ENCODE measurements around the gene CCT8. TPM values are rescaled to one million over a fixed set of nuclear protein-coding genes. Genes with fewer than 3 reads are reported as not detected.
A peak's percentile ranks its signal among the peaks of the same experiment; 100 is the strongest.

CCT8 gene
- total RNA-seq, 1 experiment from 2014 or later: 128 TPM

DNA sequence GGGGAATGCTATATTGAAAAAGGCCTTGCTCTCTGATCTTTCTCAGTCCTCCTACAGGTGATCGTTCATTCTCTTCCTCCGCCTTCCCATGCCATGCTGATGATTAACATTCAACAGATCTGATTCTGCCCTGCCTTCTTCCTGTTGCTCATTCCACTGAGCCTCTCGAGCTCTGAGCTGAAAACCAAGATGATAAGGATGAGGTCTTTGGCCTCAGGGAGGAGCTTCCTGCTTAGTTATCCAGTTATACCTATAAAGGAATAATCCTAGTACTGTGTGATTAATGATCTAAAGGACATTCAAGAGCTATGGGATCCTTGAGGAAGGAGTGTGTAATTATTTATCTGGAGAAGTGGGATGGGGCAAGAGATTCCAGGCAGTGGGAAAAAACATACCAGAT lies 31.8 kb upstream of the CCT8 start:
- Histone ChIP-seq H3K36me3 (ENCODE audit: low read depth) (no peaks in the 10 kb centered on the region), H3F3A (ENCODE audit: insufficient read depth, low read depth) (no peaks in the 10 kb centered on the region), H4K20me1 (ENCODE audit: insufficient read depth) (no peaks in the 10 kb centered on the region), H3K9me2 (ENCODE audit: insufficient read depth) (no peaks in the 10 kb centered on the region), H3K4me3 (no peak overlapping the region), H3K27me3 (ENCODE audit: insufficient read depth, low read depth) (no peaks in the 10 kb centered on the region), H3K4me2 (no peak overlapping the region), H3K27ac (no peak overlapping the region), H3K9me3 (ENCODE audit: insufficient read depth, low read depth) (no peaks in the 10 kb centered on the region), H3K4me1 (replicated peaks; ENCODE audit: insufficient read depth) (no peaks in the 10 kb centered on the region; the same call in none of the 2 replicates), H3K79me2 (ENCODE audit: low read depth) (no peaks in the 10 kb centered on the region), H2AFZ (no peak overlapping the region)
- BruUV-seq (replicated peaks): no TSS peak
- TF ChIP-seq, protein P1, sequence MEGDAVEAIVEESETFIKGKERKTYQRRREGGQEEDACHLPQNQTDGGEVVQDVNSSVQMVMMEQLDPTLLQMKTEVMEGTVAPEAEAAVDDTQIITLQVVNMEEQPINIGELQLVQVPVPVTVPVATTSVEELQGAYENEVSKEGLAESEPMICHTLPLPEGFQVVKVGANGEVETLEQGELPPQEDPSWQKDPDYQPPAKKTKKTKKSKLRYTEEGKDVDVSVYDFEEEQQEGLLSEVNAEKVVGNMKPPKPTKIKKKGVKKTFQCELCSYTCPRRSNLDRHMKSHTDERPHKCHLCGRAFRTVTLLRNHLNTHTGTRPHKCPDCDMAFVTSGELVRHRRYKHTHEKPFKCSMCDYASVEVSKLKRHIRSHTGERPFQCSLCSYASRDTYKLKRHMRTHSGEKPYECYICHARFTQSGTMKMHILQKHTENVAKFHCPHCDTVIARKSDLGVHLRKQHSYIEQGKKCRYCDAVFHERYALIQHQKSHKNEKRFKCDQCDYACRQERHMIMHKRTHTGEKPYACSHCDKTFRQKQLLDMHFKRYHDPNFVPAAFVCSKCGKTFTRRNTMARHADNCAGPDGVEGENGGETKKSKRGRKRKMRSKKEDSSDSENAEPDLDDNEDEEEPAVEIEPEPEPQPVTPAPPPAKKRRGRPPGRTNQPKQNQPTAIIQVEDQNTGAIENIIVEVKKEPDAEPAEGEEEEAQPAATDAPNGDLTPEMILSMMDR (conservative IDR thresholded peaks at IDR 0.05): no peak
- no peak for TF ChIP-seq EZH2 (IDR thresholded peaks at IDR 0.05; ENCODE audit: low read depth)
- intact Hi-C loops (cut with micrococcal nuclease; ENCODE audit: unreplicated experiment): no loop called here
- DNase-seq: peak in 1 of 2 experiments; percentile 54
- CTCF ChIA-PET: no interaction called here
- POLR2A ChIA-PET (ENCODE audit: unreplicated experiment): interaction anchor here (0.6 kb wide), 1 partner anchor 34 kb away, joined by 29 read pairs; no protein-coding TSS in a partner anchor

DNA sequence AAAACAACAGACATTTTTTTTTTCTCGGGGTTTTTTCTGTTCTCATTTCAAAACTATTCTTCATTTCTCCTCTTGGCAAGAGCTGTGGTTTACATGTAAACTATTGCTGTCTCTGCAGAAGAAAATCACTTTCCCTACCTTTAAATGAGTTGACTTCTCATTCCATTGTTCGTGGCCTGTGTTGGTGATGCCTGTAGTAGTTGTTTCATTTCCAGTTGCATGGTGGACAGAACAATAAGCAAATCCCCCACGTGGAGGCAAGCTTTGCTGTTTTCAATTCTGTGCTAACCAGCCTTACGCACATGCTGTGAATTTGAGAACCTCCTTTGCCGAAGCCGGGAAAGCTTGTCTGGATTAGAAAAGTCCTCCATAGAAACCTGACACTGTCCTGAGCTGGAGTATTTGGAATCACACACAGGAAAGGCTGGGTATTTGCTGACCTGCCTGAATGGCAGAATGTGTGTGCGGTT lies 30.8 kb upstream of the CCT8 start:
- Histone ChIP-seq H3K9me2 (ENCODE audit: insufficient read depth) (no peaks in the 10 kb centered on the region), H3K4me2 (no peak overlapping the region), H3F3A (ENCODE audit: insufficient read depth, low read depth) (no peaks in the 10 kb centered on the region), H4K20me1 (ENCODE audit: insufficient read depth) (no peaks in the 10 kb centered on the region), H2AFZ (no peak overlapping the region), H3K9me3 (ENCODE audit: insufficient read depth, low read depth) (no peaks in the 10 kb centered on the region), H3K36me3 (ENCODE audit: low read depth) (no peaks in the 10 kb centered on the region), H3K4me1 (replicated peaks; ENCODE audit: insufficient read depth) (no peaks in the 10 kb centered on the region; the same call in none of the 2 replicates), H3K79me2 (ENCODE audit: low read depth) (no peaks in the 10 kb centered on the region), H3K27ac (no peak overlapping the region), H3K27me3 (ENCODE audit: insufficient read depth, low read depth) (no peaks in the 10 kb centered on the region), H3K4me3 (no peak overlapping the region)
- ChIA-PET POLR2A (ENCODE audit: unreplicated experiment) (interaction anchor here (0.6 kb wide), 1 partner anchor 321 kb away, joined by 30 read pairs; no protein-coding TSS in a partner anchor), CTCF (no interaction called here)
- no TSS peak for BruUV-seq (replicated peaks)
- intact Hi-C loops (cut with micrococcal nuclease; ENCODE audit: unreplicated experiment): no loop called here
- TF ChIP-seq EZH2 (IDR thresholded peaks at IDR 0.05; ENCODE audit: low read depth): no peak
- TF ChIP-seq, protein P1 (conservative IDR thresholded peaks at IDR 0.05): no peak
- no peak for DNase-seq

DNA sequence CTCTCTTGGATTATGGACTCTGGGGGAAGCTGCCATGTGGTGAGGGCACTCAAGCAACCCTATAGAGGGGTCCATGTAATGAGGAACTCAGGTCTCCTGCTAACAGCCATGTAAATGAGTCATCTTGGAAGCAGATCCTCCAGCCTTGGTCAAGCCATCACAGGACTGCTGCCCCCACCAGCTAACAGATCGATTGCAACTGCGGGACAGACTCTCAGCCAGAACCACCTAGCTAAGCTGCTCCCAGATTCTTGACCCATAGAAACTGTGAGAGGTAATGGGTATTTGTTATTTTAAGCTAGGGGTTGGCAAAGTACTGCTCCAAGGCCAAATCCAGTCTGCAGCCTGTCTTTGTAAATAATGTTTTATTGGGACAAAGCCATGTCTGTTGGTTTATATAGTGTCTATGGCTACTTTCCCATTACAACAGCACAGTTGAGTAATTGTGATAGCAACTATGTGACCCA lies 29.4 kb upstream of the CCT8 start:
- Histone ChIP-seq H2AFZ (no peak overlapping the region), H3K9me3 (ENCODE audit: insufficient read depth, low read depth) (no peaks in the 10 kb centered on the region), H3K4me1 (replicated peaks; ENCODE audit: insufficient read depth) (no peaks in the 10 kb centered on the region; the same call in none of the 2 replicates), H3K4me3 (no peak overlapping the region), H3K4me2 (no peak overlapping the region), H4K20me1 (ENCODE audit: insufficient read depth) (no peaks in the 10 kb centered on the region), H3F3A (ENCODE audit: insufficient read depth, low read depth) (no peaks in the 10 kb centered on the region), H3K79me2 (ENCODE audit: low read depth) (no peaks in the 10 kb centered on the region), H3K27me3 (ENCODE audit: insufficient read depth, low read depth) (no peaks in the 10 kb centered on the region), H3K36me3 (ENCODE audit: low read depth) (no peaks in the 10 kb centered on the region), H3K9me2 (ENCODE audit: insufficient read depth) (no peaks in the 10 kb centered on the region), H3K27ac (no peak overlapping the region)
- intact Hi-C loops (cut with micrococcal nuclease; ENCODE audit: unreplicated experiment): no loop called here
- ChIA-PET POLR2A (ENCODE audit: unreplicated experiment) (no interaction called here), CTCF (no interaction called here)
- TF ChIP-seq, protein P1 (conservative IDR thresholded peaks at IDR 0.05): no peak
- no peak for TF ChIP-seq EZH2 (IDR thresholded peaks at IDR 0.05; ENCODE audit: low read depth)
- BruUV-seq (replicated peaks): no TSS peak
- DNase-seq: no peak

All from PC-9 (cell line).